Measurements from ENCODE around the gene SP7. TPM values are rescaled to one million over a fixed set of nuclear protein-coding genes. Genes with fewer than 3 reads are reported as not detected.

The SP7 gene
- total and polyA plus RNA-seq, 9 of the 15 experiments (the other 6 are each of a cell fraction or from before 2014, with no cell fraction given) = 0.04 TPM; not detected in 8

DNA sequence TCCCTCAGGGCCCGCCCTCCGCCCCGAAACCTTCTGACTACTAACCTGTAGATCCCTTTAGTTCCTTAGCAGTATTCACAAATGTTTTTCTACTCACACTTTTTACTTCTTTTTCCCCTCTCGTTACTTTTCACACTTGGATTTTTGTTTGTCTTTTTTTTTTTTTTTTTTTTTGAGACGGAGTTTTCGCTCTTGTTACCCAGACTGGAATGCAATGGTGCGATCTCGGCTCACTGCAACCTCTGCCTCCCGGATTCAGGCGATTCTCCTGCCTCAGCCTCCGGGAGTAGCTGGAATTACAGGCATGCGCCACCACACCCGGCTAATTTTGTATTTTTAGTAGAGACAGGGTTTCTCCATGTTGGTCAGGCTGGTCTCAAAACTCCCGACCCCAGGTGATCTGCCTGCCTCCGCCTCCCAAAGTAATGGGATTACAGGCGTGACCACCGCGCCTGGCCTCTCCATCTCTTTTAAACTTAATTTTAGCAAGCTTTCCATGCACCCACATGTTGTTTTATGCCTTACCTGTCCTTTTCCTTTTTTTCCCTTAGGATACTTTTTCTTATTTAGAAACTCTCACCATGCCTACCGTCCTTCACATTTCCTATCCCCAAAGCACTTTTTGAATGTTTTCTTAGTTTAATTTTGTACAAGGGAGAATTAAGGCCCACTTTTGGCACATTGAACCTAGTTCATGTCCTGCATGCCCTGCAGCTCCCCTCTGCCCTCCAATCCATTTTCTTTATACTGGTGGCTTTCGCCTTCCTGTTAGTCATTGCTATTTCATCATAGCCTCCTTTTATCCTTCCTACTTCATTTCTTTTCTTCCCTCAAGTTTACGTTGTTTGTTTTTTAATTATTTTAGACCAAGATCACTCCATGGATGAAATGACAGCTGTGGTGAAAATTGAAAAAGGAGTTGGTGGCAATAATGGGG, 44.9 kb upstream of the SP7 start (continued):
- TF ChIP-seq, protein P1, sequence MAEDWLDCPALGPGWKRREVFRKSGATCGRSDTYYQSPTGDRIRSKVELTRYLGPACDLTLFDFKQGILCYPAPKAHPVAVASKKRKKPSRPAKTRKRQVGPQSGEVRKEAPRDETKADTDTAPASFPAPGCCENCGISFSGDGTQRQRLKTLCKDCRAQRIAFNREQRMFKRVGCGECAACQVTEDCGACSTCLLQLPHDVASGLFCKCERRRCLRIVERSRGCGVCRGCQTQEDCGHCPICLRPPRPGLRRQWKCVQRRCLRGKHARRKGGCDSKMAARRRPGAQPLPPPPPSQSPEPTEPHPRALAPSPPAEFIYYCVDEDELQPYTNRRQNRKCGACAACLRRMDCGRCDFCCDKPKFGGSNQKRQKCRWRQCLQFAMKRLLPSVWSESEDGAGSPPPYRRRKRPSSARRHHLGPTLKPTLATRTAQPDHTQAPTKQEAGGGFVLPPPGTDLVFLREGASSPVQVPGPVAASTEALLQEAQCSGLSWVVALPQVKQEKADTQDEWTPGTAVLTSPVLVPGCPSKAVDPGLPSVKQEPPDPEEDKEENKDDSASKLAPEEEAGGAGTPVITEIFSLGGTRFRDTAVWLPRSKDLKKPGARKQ (CRISPR knock-in tag; IDR thresholded peaks at IDR 0.05) = no peak
- no peak for TF ChIP-seq RBM15 (IDR thresholded peaks at IDR 0.05; ENCODE audit: insufficient read depth, low read length)
- peak; percentile 44 for TF ChIP-seq ARHGAP35 (IDR thresholded peaks at IDR 0.05; ENCODE audit: partially characterized antibody)
- TF ChIP-seq NFIX (CRISPR knock-in tag; IDR thresholded peaks at IDR 0.05; ENCODE audit: low read depth) = no peak
- no peak for TF ChIP-seq NR3C1 (CRISPR knock-in tag; IDR thresholded peaks at IDR 0.05)
- no peak for TF ChIP-seq TEAD4 (IDR thresholded peaks at IDR 0.05; ENCODE audit: low read length)
- TF ChIP-seq TEAD4 (CRISPR knock-in tag; IDR thresholded peaks at IDR 0.05; ENCODE audit: borderline replicate concordance) = no peak
- TF ChIP-seq POLR2B (IDR thresholded peaks at IDR 0.05; ENCODE audit: low read depth, partially characterized antibody) = no peak
- TF ChIP-seq CBX2 (IDR thresholded peaks at IDR 0.05; ENCODE audit: insufficient read depth, low read length, poor library complexity, severe bottlenecking) = no peak
- TF ChIP-seq PRMT5 (CRISPR knock-in tag; IDR thresholded peaks at IDR 0.05) = no peak
- TF ChIP-seq ZNF174 (CRISPR knock-in tag; IDR thresholded peaks at IDR 0.05) = no peak
- no peak for TF ChIP-seq ATF7 (IDR thresholded peaks at IDR 0.05)
- TF ChIP-seq YY1 (IDR thresholded peaks at IDR 0.05; ENCODE audit: borderline replicate concordance in 1 of 3, control insufficient read depth in 1 of 3, extremely low read depth in 1 of 3, insufficient read depth in 3 of 3, insufficient read length in 1 of 3, insufficient replicate concordance in 2 of 3, low read depth in 1 of 3, low read length in 2 of 3) = no peak
- TF ChIP-seq, protein P2, sequence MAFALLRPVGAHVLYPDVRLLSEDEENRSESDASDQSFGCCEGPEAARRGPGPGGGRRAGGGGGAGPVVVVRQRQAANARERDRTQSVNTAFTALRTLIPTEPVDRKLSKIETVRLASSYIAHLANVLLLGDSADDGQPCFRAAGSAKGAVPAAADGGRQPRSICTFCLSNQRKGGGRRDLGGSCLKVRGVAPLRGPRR (CRISPR knock-in tag; IDR thresholded peaks at IDR 0.05) = no peak
- no peak for TF ChIP-seq ZNF146 (CRISPR knock-in tag; IDR thresholded peaks at IDR 0.05; ENCODE audit: unreplicated experiment)
- TF ChIP-seq NBN (IDR thresholded peaks at IDR 0.05; ENCODE audit: low read depth) = no peak
- TF ChIP-seq CEBPB (tag; IDR thresholded peaks at IDR 0.05) = peak; percentile 77
- TF ChIP-seq ZKSCAN8 (CRISPR knock-in tag; IDR thresholded peaks at IDR 0.05) = no peak
- no peak for TF ChIP-seq TAF9B (IDR thresholded peaks at IDR 0.05; ENCODE audit: partially characterized antibody)
- TF ChIP-seq, protein P3, sequence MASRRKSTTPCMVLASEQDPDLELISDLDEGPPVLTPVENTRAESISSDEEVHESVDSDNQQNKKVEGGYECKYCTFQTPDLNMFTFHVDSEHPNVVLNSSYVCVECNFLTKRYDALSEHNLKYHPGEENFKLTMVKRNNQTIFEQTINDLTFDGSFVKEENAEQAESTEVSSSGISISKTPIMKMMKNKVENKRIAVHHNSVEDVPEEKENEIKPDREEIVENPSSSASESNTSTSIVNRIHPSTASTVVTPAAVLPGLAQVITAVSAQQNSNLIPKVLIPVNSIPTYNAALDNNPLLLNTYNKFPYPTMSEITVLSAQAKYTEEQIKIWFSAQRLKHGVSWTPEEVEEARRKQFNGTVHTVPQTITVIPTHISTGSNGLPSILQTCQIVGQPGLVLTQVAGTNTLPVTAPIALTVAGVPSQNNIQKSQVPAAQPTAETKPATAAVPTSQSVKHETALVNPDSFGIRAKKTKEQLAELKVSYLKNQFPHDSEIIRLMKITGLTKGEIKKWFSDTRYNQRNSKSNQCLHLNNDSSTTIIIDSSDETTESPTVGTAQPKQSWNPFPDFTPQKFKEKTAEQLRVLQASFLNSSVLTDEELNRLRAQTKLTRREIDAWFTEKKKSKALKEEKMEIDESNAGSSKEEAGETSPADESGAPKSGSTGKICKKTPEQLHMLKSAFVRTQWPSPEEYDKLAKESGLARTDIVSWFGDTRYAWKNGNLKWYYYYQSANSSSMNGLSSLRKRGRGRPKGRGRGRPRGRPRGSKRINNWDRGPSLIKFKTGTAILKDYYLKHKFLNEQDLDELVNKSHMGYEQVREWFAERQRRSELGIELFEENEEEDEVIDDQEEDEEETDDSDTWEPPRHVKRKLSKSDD (conservative IDR thresholded peaks at IDR 0.05; ENCODE audit: low read length) = no peak
- peak; percentile 85; the same call in 1 of the 2 replicates for TF ChIP-seq LARP7 (IDR thresholded peaks at IDR 0.05)
- TF ChIP-seq TAF15 (IDR thresholded peaks at IDR 0.05; ENCODE audit: low read depth, low read length) = no peak

Measured in K562 (cell line).